H1 (cell line): Measurements from ENCODE around the gene MYH7. TPM values are rescaled to one million over a fixed set of nuclear protein-coding genes. Genes with fewer than 3 reads are reported as not detected.

ENCODE experiments used
- CTCF ChIA-PET: fragments of 300-600 bp; sonication (Branson Sonifier 250); formaldehyde crosslinking; loops from one replicate; lab custom pipeline; 2021; ENCODE audit not compliant: partially characterized antibody; lab: Charles Lee
- POLR2A ChIA-PET: fragments of 300-600 bp; sonication (Branson Sonifier 250); formaldehyde crosslinking; loops from one replicate; lab custom pipeline; 2021; ENCODE audit warnings: inconsistent platforms; ENCODE audit not compliant: partially characterized antibody; lab: Charles Lee
- DNase-seq, 2 experiments: peaks; one replicate each; pipeline versions ENCODE4 v3.0.0 to v3.0.0-alpha.2; 2010 to 2022; ENCODE audit warnings: low spot score in 2 of 2, low read depth in 1 of 2, mixed read lengths in 1 of 2
- FAIRE-seq: peaks from 2 replicates; lab custom pipeline; 2011; peaks lifted over from hg19 to GRCh38; lab: Jason Lieb, UNC
- H2AFZ ChIP-seq: 2 replicates; pipeline ENCODE4 v1.8.1; 2012; ENCODE audit warnings: low read length, inconsistent platforms
- H2AK5ac ChIP-seq: 2 replicates; pipeline ENCODE4 v1.6.1; 2013; ENCODE audit warnings: low read depth, low read length
- H2BK120ac ChIP-seq: replicated peaks from 2 replicates; pipeline ENCODE3; 2013; ENCODE audit warnings: low read depth, low read length, inconsistent platforms
- H2BK12ac ChIP-seq: 2 replicates; pipeline ENCODE4 v1.6.1; 2013; ENCODE audit warnings: low read depth, low read length
- H2BK15ac ChIP-seq: 2 replicates; pipeline ENCODE4 v1.6.1; 2013; ENCODE audit warnings: low read length
- H2BK20ac ChIP-seq: 2 replicates; pipeline ENCODE4 v1.6.1; 2013; ENCODE audit warnings: low read length
- H2BK5ac ChIP-seq: 2 replicates; pipeline ENCODE4 v1.6.1; 2013; ENCODE audit warnings: low read depth, low read length
- H3K14ac ChIP-seq: 2 replicates; pipeline ENCODE4 v1.6.1; 2013; ENCODE audit warnings: inconsistent platforms; ENCODE audit not compliant: insufficient read length
- H3K18ac ChIP-seq: 2 replicates; pipeline ENCODE4 v1.6.1; 2013; ENCODE audit warnings: low read length; ENCODE audit errors: extremely low read depth
- H3K23ac ChIP-seq: 2 replicates; pipeline ENCODE4 v1.6.1; 2013; ENCODE audit warnings: inconsistent platforms; ENCODE audit not compliant: insufficient read length
- H3K23me2 ChIP-seq: 2 replicates; pipeline ENCODE4 v1.6.1; 2013; ENCODE audit warnings: low read depth, low read length
- H3K27ac ChIP-seq: 2 replicates; pipeline ENCODE4 v1.6.1; 2011; ENCODE audit warnings: low read depth, low read length, inconsistent platforms
- H3K27me3 ChIP-seq, 4 experiments: replicated peaks in 1 of 4; 1 replicate in 1 of 4; 2 replicates in 3 of 4; pipeline versions ENCODE4 v1.6.1 to v1.8.1; 2011 to 2013; ENCODE audit warnings: low read length in 3 of 4, mild to moderate bottlenecking in 3 of 4, inconsistent platforms in 2 of 4, mixed read lengths in 2 of 4, moderate library complexity in 1 of 4; ENCODE audit not compliant: control insufficient read depth in 3 of 4, insufficient read depth in 3 of 4; ENCODE audit errors: extremely low read depth in 1 of 4
- H3K36me3 ChIP-seq, 4 experiments: 2 replicates each; pipeline versions ENCODE4 v1.6.1 to v1.8.1; 2011 to 2013; ENCODE audit warnings: mild to moderate bottlenecking in 4 of 4, low read length in 3 of 4, moderate library complexity in 2 of 4, control low read depth in 1 of 4, inconsistent platforms in 1 of 4; ENCODE audit not compliant: insufficient read depth in 4 of 4, control insufficient read depth in 2 of 4
- H3K4ac ChIP-seq: replicated peaks from 2 replicates; pipeline ENCODE3; 2013; ENCODE audit warnings: low read length, low read depth, mixed read lengths, inconsistent platforms; ENCODE audit not compliant: insufficient read length
- H3K4me1 ChIP-seq, 4 experiments: replicated peaks in 1 of 4; 1 replicate in 1 of 4; 2 replicates in 3 of 4; pipeline versions ENCODE4 v1.6.1 to v1.8.1; 2011 to 2013; ENCODE audit warnings: low read length in 3 of 4, inconsistent platforms in 2 of 4, mixed read lengths in 1 of 4; ENCODE audit not compliant: insufficient read depth in 4 of 4, control insufficient read depth in 3 of 4
- H3K4me2 ChIP-seq, 2 experiments: 2 replicates each; pipeline versions ENCODE4 v1.6.1 to v1.8.1; 2011 to 2013; ENCODE audit warnings: low read depth in 2 of 2, low read length in 2 of 2, control low read depth in 1 of 2, inconsistent platforms in 1 of 2, mild to moderate bottlenecking in 1 of 2; ENCODE audit not compliant: insufficient read depth in 1 of 2
- H3K4me3 ChIP-seq, 4 experiments: fragments of 200-600, 300-600 bp in 1 of 4; sonication (generic), shearing (Covaris generic), sonication (Bioruptor Twin) in 1 of 4; 2 replicates each; pipeline versions ENCODE4 v1.5.1 to v1.8.1; 2011 to 2016; ENCODE audit warnings: low read length in 4 of 4, low read depth in 3 of 4, control low read depth in 2 of 4, inconsistent platforms in 2 of 4, mild to moderate bottlenecking in 2 of 4, mixed read lengths in 1 of 4, moderate library complexity in 1 of 4; ENCODE audit not compliant: insufficient read depth in 2 of 4; ENCODE audit errors: extremely low read depth in 1 of 4
- H3K56ac ChIP-seq: replicated peaks from 2 replicates; pipeline ENCODE3; 2013; ENCODE audit warnings: low read depth, mild to moderate bottlenecking, mixed read lengths, low read length, inconsistent platforms; ENCODE audit not compliant: insufficient read length
- H3K79me1 ChIP-seq: 2 replicates; pipeline ENCODE4 v1.6.1; 2013; ENCODE audit warnings: low read depth, low read length, control low read depth
- H3K79me2 ChIP-seq, 2 experiments: 2 replicates each; pipeline versions ENCODE4 v1.6.1 to v1.8.1; 2012 to 2013; ENCODE audit warnings: low read length in 2 of 2, mild to moderate bottlenecking in 2 of 2, inconsistent platforms in 1 of 2; ENCODE audit not compliant: insufficient read depth in 2 of 2, control insufficient read depth in 1 of 2
- H3K9ac ChIP-seq, 4 experiments: replicated peaks in 1 of 4; 1 replicate in 1 of 4; 2 replicates in 3 of 4; pipeline versions ENCODE4 v1.6.1 to v1.8.1; 2011 to 2013; ENCODE audit warnings: low read depth in 3 of 4, low read length in 3 of 4, control low read depth in 2 of 4, mild to moderate bottlenecking in 2 of 4, moderate library complexity in 2 of 4, inconsistent platforms in 1 of 4; ENCODE audit errors: extremely low read depth in 1 of 4
- H3K9me3 ChIP-seq, 2 experiments: 2 replicates each; pipeline versions ENCODE4 v1.6.1 to v1.8.1; 2012 to 2013; ENCODE audit warnings: mild to moderate bottlenecking in 2 of 2, moderate library complexity in 2 of 2, control low read depth in 1 of 2, inconsistent platforms in 1 of 2, low read depth in 1 of 2, low read length in 1 of 2, mixed read lengths in 1 of 2; ENCODE audit not compliant: insufficient read depth in 2 of 2
- H4K20me1 ChIP-seq, 2 experiments: replicated peaks in 1 of 2; 2 replicates each; pipeline versions ENCODE3 to v1.8.1; 2011 to 2013; ENCODE audit warnings: inconsistent platforms in 2 of 2, low read length in 2 of 2, mild to moderate bottlenecking in 1 of 2; ENCODE audit not compliant: insufficient read depth in 2 of 2, control insufficient read depth in 1 of 2
- H4K5ac ChIP-seq: 2 replicates; pipeline ENCODE4 v1.6.1; 2013; ENCODE audit warnings: low read length, low read depth, mixed read lengths, inconsistent platforms; ENCODE audit not compliant: insufficient read length
- H4K8ac ChIP-seq: 2 replicates; pipeline ENCODE4 v1.8.0; 2013; ENCODE audit warnings: mild to moderate bottlenecking, moderate library complexity, low read length, inconsistent platforms; ENCODE audit not compliant: insufficient read depth; ENCODE audit errors: extremely low read depth
- H4K91ac ChIP-seq: replicated peaks from 2 replicates; pipeline ENCODE3; 2013; ENCODE audit warnings: low read length, mixed read lengths, inconsistent platforms; ENCODE audit not compliant: insufficient read length
- BCL11A ChIP-seq, 2 experiments: IDR thresholded peaks; one replicate each; pipeline ENCODE4 v1.6.1; 2011; ENCODE audit warnings: low read depth in 2 of 2, low read length in 2 of 2, mild to moderate bottlenecking in 2 of 2
- CEBPB ChIP-seq: IDR thresholded peaks from 2 replicates; pipeline ENCODE4 v1.6.1; 2012; ENCODE audit warnings: low read depth, low read length
- GABPA ChIP-seq: IDR thresholded peaks from 2 replicates; pipeline ENCODE4 v1.6.1; 2011; ENCODE audit warnings: mild to moderate bottlenecking, low read length, moderate library complexity, borderline replicate concordance; ENCODE audit not compliant: insufficient read depth
- GTF2F1 ChIP-seq: IDR thresholded peaks from 2 replicates; pipeline ENCODE4 v1.6.1; 2012; ENCODE audit warnings: low read depth, low read length, improper control_type of control experiment, borderline replicate concordance
- HDAC6 ChIP-seq: IDR thresholded peaks from one replicate; pipeline ENCODE4 v1.7.1; 2012; ENCODE audit warnings: low read depth, mild to moderate bottlenecking, inconsistent platforms, low read length, moderate library complexity
- KDM4A ChIP-seq: IDR thresholded peaks from one replicate; pipeline ENCODE4 v1.7.1; 2012; ENCODE audit warnings: low read depth, mild to moderate bottlenecking, moderate library complexity, low read length, inconsistent platforms; ENCODE audit not compliant: severe bottlenecking
- KDM5A ChIP-seq: fragments of 200-600 bp; IDR thresholded peaks from 2 replicates; pipeline ENCODE4 v1.7.1; 2012; ENCODE audit warnings: mild to moderate bottlenecking, low read length, inconsistent platforms, mixed read lengths
- SAP30 ChIP-seq: fragments of 300-600 bp; sonication (generic); IDR thresholded peaks from 2 replicates; pipeline ENCODE4 v1.7.1; 2012; ENCODE audit warnings: low read length, moderate library complexity, mild to moderate bottlenecking, inconsistent platforms; ENCODE audit not compliant: insufficient read depth, insufficient replicate concordance
- SP4 ChIP-seq: IDR thresholded peaks from 2 replicates; pipeline ENCODE4 v1.6.1; 2012; ENCODE audit warnings: low read length, inconsistent platforms
- TCF12 ChIP-seq: IDR thresholded peaks from 2 replicates; pipeline ENCODE4 v1.6.1; 2011; ENCODE audit warnings: low read depth, mild to moderate bottlenecking, low read length
- USF2 ChIP-seq: IDR thresholded peaks from 2 replicates; pipeline ENCODE4 v1.6.1; 2011; ENCODE audit warnings: low read length, improper control_type of control experiment
- ZNF274 ChIP-seq: IDR thresholded peaks from 2 replicates; pipeline ENCODE4 v1.7.0; 2012; ENCODE audit warnings: low read length, borderline replicate concordance; ENCODE audit errors: extremely low read depth
- WGBS, 2 experiments: shearing (Covaris generic) in 1 of 2; methylation state at CpG; one replicate each; pipeline versions ENCODE4 v1.1.6 to v1.1.7; 2013 to 2015; ENCODE audit warnings: low lambda C conversion rate in 2 of 2, mixed read lengths in 2 of 2, inconsistent platforms in 1 of 2, low coverage in 1 of 2, missing lambda C conversion rate in 1 of 2; ENCODE audit not compliant: insufficient replicate concordance in 2 of 2, insufficient coverage in 1 of 2, insufficient read length in 1 of 2; ENCODE audit errors: extremely low coverage in 1 of 2, missing lambda C conversion rate in 1 of 2; 5-methylcytosine and 5-hydroxymethylcytosine counted together
- polyA plus RNA-seq, 7 experiments: library from polyadenylated mRNA; depleted of rRNA in 3 of 7; stranded (reverse) in 5 of 7; unstranded in 2 of 7; fragments of >200 nt in 5 of 7; fragments of 200-250 nt in 2 of 7; gene quantifications; 1 replicate in 5 of 7; 2 replicates in 1 of 7; 4 replicates in 1 of 7; pipeline versions ENCODE4 v1.2.1 to v1.2.3, GENCODE V29; 2011 to 2013; ENCODE audit warnings: missing spikeins in 2 of 7, mixed read lengths in 2 of 7
- total RNA-seq: library from RNA; stranded (reverse); fragmentation: NEBNext Ultra II Directional; extraction: Animal tissue kit (Norgen Biotek cat#: 25700); gene quantifications from 2 replicates; pipeline ENCODE4 v1.2.1, GENCODE V29; 2021

The MYH7 gene
- total and polyA plus RNA-seq, 2 of the 8 experiments (the other 6 are each of a cell fraction or from before 2014, with no cell fraction given), result not detected

- no peak overlapping the region for H2BK20ac ChIP-seq
- no peak overlapping the region for H4K5ac ChIP-seq
- H3K4me3 ChIP-seq, result no peak overlapping the region
- H2AK5ac ChIP-seq, result no peak overlapping the region
- FAIRE-seq (no peak), DNase-seq (no peak)
- H4K91ac ChIP-seq, result no peak overlapping the region
- no peak overlapping the region for H3K18ac ChIP-seq
- H3K9ac ChIP-seq, result no peak overlapping the region
- no peaks in the 10 kb centered on the region for H3K79me2 ChIP-seq
- no peak overlapping the region; the same call in 1 of the 2 replicates for H2BK5ac ChIP-seq
- 87% methylated on average over 8 of the region's 8 CpGs; no CpG with 5 or more reads in 1 of the 2 experiments for WGBS, 2 experiments
- no peak overlapping the region for H3K27ac ChIP-seq
- no peak overlapping the region for H2AFZ ChIP-seq
- no peak overlapping the region for H3K4ac ChIP-seq
- H3K9me3 ChIP-seq, result no peaks in the 10 kb centered on the region
- peaks cover 0 to 10% (median 2%) of the 10 kb centered on the region in 4 experiments; a peak in 2 of 7 replicates for H3K4me1 ChIP-seq
- ChIA-PET CTCF (interaction anchor here (0.9 to 3.2 kb wide), 15 partner anchors 8 to 153 kb away, joined by 3 to 19 read pairs (median 5); partner anchors contain the start of gene SLC22A17), POLR2A (interaction anchor here (1.4 kb wide), 1 partner anchor 8 kb away, joined by 3 read pairs; no protein-coding TSS in a partner anchor)
- no peak overlapping the region for H3K14ac ChIP-seq
- H3K36me3 ChIP-seq, result no peaks in the 10 kb centered on the region
- H3K4me2 ChIP-seq, result no peak overlapping the region
- H4K8ac ChIP-seq, result no peak overlapping the region
- H2BK12ac ChIP-seq, result no peak overlapping the region
- no peak overlapping the region for H3K23ac ChIP-seq
- no peaks in the 10 kb centered on the region; a peak in 1 of 7 replicates for H3K27me3 ChIP-seq
- no peak overlapping the region for H3K56ac ChIP-seq
- no peak overlapping the region for H2BK15ac ChIP-seq
- no peak overlapping the region for H2BK120ac ChIP-seq
- H4K20me1 ChIP-seq, result no peaks in the 10 kb centered on the region
- peaks cover 3% of the 10 kb centered on the region; the same call in 1 of the 2 replicates for H3K79me1 ChIP-seq
- H3K23me2 ChIP-seq, result no peaks in the 10 kb centered on the region
- TF ChIP-seq TCF12 (no peak), USF2 (no peak), SAP30 (no peak), GTF2F1 (no peak), KDM4A (no peak), CEBPB (no peak), HDAC6 (no peak), ZNF274 (no peak), KDM5A (no peak), SP4 (no peak), GABPA (no peak), BCL11A (IDR thresholded peaks at IDR 0.05; ENCODE audit: low read depth in 2 of 2, low read length in 2 of 2) (no peak)
Measured at GRCh38 chr14:23434488-23435222, 805 bp downstream of the MYH7 start.
